Skeletal muscle tissue (tissue), 4 donors: ENCODE results near the gene SHISA8. TPM values are rescaled to one million over a fixed set of nuclear protein-coding genes. Genes with fewer than 3 reads are reported as not detected.

Source experiments
- H3K27ac ChIP-seq: one replicate; pipeline ENCODE4 v1.7.0; 2013; ENCODE audit warnings: mild to moderate bottlenecking, low read depth, low read length, inconsistent platforms
- H3K27me3 ChIP-seq, 3 donors: one replicate each; pipeline ENCODE4 v1.7.0; 2013; ENCODE audit warnings: low read length in 3 of 3; ENCODE audit not compliant: control insufficient read depth in 3 of 3, insufficient read depth in 3 of 3
- H3K36me3 ChIP-seq, 3 donors: one replicate each; pipeline ENCODE4 v1.7.0; 2013; ENCODE audit warnings: low read length in 3 of 3; ENCODE audit not compliant: control insufficient read depth in 3 of 3, insufficient read depth in 3 of 3
- H3K4me1 ChIP-seq, 3 donors: one replicate each; pipeline ENCODE4 v1.7.0; 2013; ENCODE audit warnings: low read length in 3 of 3, mild to moderate bottlenecking in 3 of 3; ENCODE audit not compliant: control insufficient read depth in 3 of 3, insufficient read depth in 3 of 3
- H3K4me3 ChIP-seq, 3 donors: one replicate each; pipeline ENCODE4 v1.7.0; 2013; ENCODE audit warnings: low read length in 3 of 3
- H3K9ac ChIP-seq, 3 donors: one replicate each; pipeline ENCODE4 v1.7.0; 2013; ENCODE audit warnings: low read length in 3 of 3, mild to moderate bottlenecking in 3 of 3, moderate library complexity in 2 of 3, low read depth in 1 of 3
- H3K9me3 ChIP-seq, 3 donors: one replicate each; pipeline ENCODE4 v1.7.0; 2013; ENCODE audit warnings: low read length in 3 of 3; ENCODE audit not compliant: control insufficient read depth in 3 of 3
- total RNA-seq: library from RNA; depleted of rRNA; stranded (reverse); fragments of >200 nt; gene quantifications from one replicate; pipeline ENCODE4 v1.2.3, GENCODE V29; 2014
- donor health status: Osteomylitis.

SHISA8 gene
- total RNA-seq, 1 donor from 2014 or later = 1.0 TPM

GRCh38 chr22:41908411-41909309, 6.2 kb downstream of the SHISA8 start:
- Histone ChIP-seq H3K36me3 (peaks cover 13 to 26% (median 24%) of the 10 kb centered on the region in 3 donors), H3K4me1 (peaks cover 10 to 18% (median 12%) of the 10 kb centered on the region in 3 donors), H3K9ac (no peak overlapping the region), H3K9me3 (no peaks in the 10 kb centered on the region), H3K4me3 (no peak overlapping the region), H3K27me3 (peaks cover 31 to 39% (median 32%) of the 10 kb centered on the region in 3 donors), H3K27ac (no peak overlapping the region)

- Histone ChIP-seq H3K4me3 (no peak overlapping the region), H3K36me3 (peaks cover 19 to 31% (median 27%) of the 10 kb centered on the region in 3 donors), H3K27me3 (peaks cover 23 to 30% (median 23%) of the 10 kb centered on the region in 3 donors), H3K9me3 (no peaks in the 10 kb centered on the region), H3K27ac (no peak overlapping the region), H3K9ac (peak overlapping the region in 1 of 3 donors; percentile 33), H3K4me1 (peaks cover 17 to 25% (median 21%) of the 10 kb centered on the region in 3 donors)
Measured at GRCh38 chr22:41907436-41908401, 7.2 kb downstream of the SHISA8 start.

- H3K9me3 ChIP-seq = no peaks in the 10 kb centered on the region
- no peak overlapping the region for H3K4me3 ChIP-seq
- no peak overlapping the region for H3K27ac ChIP-seq
- H3K27me3 ChIP-seq = peaks cover 14 to 21% (median 14%) of the 10 kb centered on the region in 3 donors
- peaks cover 21 to 35% (median 32%) of the 10 kb centered on the region in 3 donors for H3K36me3 ChIP-seq
- H3K4me1 ChIP-seq = peaks cover 19 to 28% (median 26%) of the 10 kb centered on the region in 3 donors
- no peak overlapping the region for H3K9ac ChIP-seq
Measured at GRCh38 chr22:41906822-41907221, 8.1 kb downstream of the SHISA8 start.

GRCh38 chr22:41905411-41906202, 9.3 kb downstream of the SHISA8 start:
- peaks cover 24 to 44% (median 34%) of the 10 kb centered on the region in 3 donors for H3K36me3 ChIP-seq

GRCh38 chr22:41904450-41905410, 10.1 kb downstream of the SHISA8 start:
- H3K4me3 ChIP-seq = no peak overlapping the region
- H3K27ac ChIP-seq = no peak overlapping the region
- no peak overlapping the region for H3K9ac ChIP-seq
- H3K4me1 ChIP-seq = peaks cover 15 to 28% (median 23%) of the 10 kb centered on the region in 3 donors
- peaks cover 0 to 4% (median 0%) of the 10 kb centered on the region in 3 donors for H3K27me3 ChIP-seq
- H3K36me3 ChIP-seq = peaks cover 28 to 52% (median 40%) of the 10 kb centered on the region in 3 donors
- H3K9me3 ChIP-seq = no peaks in the 10 kb centered on the region

More at GRCh38 chr22:41905411-41906202, 9.3 kb downstream of the SHISA8 start:
- Histone ChIP-seq H3K27ac (no peak overlapping the region), H3K27me3 (peaks cover 3 to 9% (median 4%) of the 10 kb centered on the region in 3 donors), H3K4me3 (no peak overlapping the region), H3K4me1 (peaks cover 13 to 24% (median 18%) of the 10 kb centered on the region in 3 donors), H3K9me3 (no peaks in the 10 kb centered on the region), H3K9ac (no peak overlapping the region)

- no peaks in the 10 kb centered on the region for H3K9me3 ChIP-seq
- peak overlapping the region in 1 of 3 donors; percentile 60 for H3K9ac ChIP-seq
- peaks cover 32 to 46% (median 39%) of the 10 kb centered on the region in 3 donors for H3K4me1 ChIP-seq
- H3K36me3 ChIP-seq = peaks cover 28 to 62% (median 40%) of the 10 kb centered on the region in 3 donors
- H3K4me3 ChIP-seq = no peak overlapping the region
- H3K27me3 ChIP-seq = no peaks in the 10 kb centered on the region
- H3K27ac ChIP-seq = peak overlapping the region; percentile 68
Measured at GRCh38 chr22:41902932-41903421, 11.9 kb downstream of the SHISA8 start.

GRCh38 chr22:41902016-41902415, 12.9 kb downstream of the SHISA8 start:
- Histone ChIP-seq H3K27me3 (no peaks in the 10 kb centered on the region), H3K4me3 (no peak overlapping the region), H3K9me3 (no peaks in the 10 kb centered on the region), H3K9ac (no peak overlapping the region), H3K36me3 (peaks cover 35 to 63% (median 46%) of the 10 kb centered on the region in 3 donors), H3K27ac (no peak overlapping the region), H3K4me1 (peaks cover 32 to 55% (median 39%) of the 10 kb centered on the region in 3 donors)

- peaks cover 32 to 55% (median 39%) of the 10 kb centered on the region in 3 donors for H3K4me1 ChIP-seq
- H3K27ac ChIP-seq = no peak overlapping the region
- peaks cover 35 to 66% (median 49%) of the 10 kb centered on the region in 3 donors for H3K36me3 ChIP-seq
- no peak overlapping the region for H3K4me3 ChIP-seq
- no peaks in the 10 kb centered on the region for H3K9me3 ChIP-seq
- H3K27me3 ChIP-seq = no peaks in the 10 kb centered on the region
- H3K9ac ChIP-seq = peak overlapping the region in 1 of 3 donors; percentile 4
Measured at GRCh38 chr22:41900652-41901312, 14.1 kb downstream of the SHISA8 start.
